Activated CD4-positive, alpha-beta T cell treated with anti-CD3 and anti-CD28 coated beads for 1 hour (primary cell): ENCODE results near the gene FAM90A26.
"Not testable (repeated sequence)": the region's sequence is repeated elsewhere in the genome, so short reads cannot be mapped to it uniquely, and the experiment has no call there.

Experiments used
- DNase-seq: peaks from one replicate; pipeline ENCODE4 v3.0.0-alpha.2; 2020

The FAM90A26 gene, protein sequence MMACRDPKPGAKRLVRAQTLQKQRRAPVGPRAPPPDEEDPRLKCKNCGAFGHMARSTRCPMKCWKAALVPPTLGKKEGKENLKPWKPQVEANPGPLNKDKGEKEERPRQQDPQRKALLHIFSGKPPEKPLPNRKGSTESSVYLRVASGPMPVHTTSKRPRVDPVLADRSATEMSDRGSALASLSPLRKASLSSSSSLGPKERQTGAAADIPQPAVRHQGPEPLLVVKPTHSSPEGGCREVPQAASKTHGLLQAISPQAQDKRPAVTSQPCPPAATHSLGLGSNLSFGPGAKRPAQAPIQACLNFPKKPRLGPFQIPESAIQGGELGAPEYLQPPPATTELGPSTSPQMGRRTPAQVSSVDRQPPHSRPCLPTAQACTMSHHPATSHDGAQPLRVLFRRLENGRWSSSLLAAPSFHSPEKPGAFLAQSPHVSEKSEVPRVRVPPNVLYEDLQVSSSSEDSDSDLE

DNA sequence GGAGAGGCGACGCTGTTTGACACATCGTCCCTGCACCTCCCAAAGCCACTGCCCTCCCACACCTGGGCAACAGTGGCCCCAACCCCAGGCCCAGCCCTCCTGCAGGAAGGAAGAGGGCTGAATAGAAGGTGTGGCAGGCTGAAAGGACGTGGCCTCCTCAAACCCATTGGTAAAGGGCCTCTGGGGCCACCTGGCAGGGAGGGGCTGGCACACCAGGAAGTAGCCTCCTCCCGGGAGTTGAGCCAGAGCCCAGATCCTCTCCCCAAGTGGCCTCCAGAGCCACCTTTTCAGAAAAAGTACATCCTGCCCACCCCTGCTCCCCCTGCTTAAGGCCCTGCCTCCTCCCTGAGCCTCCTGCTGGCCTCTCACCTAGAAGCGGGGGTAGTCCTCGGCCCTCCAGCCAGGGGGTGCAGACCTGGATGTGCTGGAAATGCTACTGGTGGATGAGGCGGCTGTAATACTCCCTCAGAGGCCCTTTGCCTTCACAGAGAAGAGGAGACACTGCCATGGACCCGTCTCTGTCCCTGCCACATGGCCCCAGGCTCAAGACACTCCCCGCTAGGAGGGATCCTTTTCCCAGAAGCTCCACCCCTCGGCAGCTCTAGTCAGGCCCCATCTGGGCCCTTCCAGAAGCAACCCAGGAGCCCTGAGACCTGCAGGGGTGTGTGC, at the start of gene FAM90A26:
Gene FAM90A26, plus strand, starts transcription at position 619 of the 669 bp plus-strand sequence. CDS start 2,764 bp downstream, outside the sequence.
- DNase-seq = not testable (repeated sequence)

- DNase-seq = not testable (repeated sequence)
Measured at GRCh38 chr4:9122711-9123110, 47.5 kb upstream of the FAM90A26 start.

- DNase-seq = peak; percentile 9
Measured at GRCh38 chr4:9123572-9124007, 46.6 kb upstream of the FAM90A26 start.

DNA sequence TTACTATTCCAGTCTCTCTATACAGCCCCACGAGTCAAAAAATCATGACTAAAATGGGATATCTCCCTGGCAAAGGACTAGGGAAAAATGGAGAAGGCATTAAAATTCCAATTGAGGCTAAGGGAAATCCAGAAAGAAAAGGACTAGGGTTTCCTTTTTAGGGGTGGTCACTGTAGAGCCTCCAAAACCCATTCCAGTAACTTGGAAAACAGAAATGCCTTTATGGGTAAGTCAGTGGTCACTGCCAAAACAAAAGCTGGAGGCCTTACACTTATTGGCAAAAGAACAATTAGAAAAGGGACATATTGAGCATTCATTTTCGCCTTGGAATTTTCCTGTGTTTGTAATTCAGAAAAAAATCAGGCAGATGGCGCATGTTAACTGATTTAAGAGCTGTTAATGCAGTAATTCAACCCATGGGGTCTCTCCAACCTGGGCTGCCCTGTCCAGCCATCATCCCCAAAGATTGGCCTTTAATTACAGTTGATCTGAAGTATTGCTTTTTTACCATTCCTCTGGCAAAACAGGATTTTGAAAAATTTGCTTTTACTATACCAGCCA, 44.5 kb upstream of the FAM90A26 start:
- DNase-seq = not testable (repeated sequence)

- not testable (repeated sequence) for DNase-seq
Measured at GRCh38 chr4:9131420-9131819, 38.8 kb upstream of the FAM90A26 start.

GRCh38 chr4:9132849-9133248, 37.4 kb upstream of the FAM90A26 start:
- not testable (repeated sequence) for DNase-seq

GRCh38 chr4:9134011-9134410, 36.2 kb upstream of the FAM90A26 start:
- not testable (repeated sequence) for DNase-seq

- not testable (repeated sequence) for DNase-seq
Measured at GRCh38 chr4:9134556-9134955, 35.7 kb upstream of the FAM90A26 start.

DNA sequence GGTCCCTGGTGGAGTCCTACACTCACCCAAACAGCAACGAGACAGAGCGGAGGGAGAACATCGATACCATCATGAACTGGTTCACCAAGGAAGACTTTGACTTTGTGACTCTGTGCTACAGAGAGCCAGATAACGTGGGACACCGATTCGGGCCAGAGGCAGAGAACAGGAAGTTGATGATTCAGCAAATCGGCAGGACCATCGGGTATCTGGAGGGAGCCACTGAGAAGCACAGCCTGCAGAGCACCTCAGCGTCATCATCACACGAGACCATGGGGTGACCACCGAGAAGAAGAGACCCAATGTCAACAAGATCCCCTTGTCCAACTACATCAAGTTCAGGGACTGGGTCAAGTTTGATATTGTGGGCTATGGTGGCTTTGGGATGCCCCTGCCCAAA, 29.2 kb upstream of the FAM90A26 start:
- not testable (repeated sequence) for DNase-seq

DNA sequence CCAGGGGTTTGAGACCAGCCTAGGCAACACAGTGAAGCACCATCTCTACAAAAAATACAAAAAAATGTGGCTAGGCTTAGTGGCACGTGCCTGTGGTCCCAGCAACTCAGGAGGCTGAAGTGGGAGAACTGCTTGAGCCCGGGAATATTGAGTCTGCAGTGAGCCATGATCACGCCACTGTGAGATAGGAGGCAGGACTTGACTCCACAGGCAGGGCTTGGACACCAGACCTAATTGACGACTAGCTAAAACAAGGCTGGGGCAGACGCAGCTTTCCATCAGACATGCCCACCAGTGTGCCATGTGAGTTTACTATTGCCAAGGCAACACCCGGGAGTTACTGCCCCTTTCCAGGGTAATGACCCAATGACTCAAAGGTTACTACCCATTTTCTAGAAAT, 27.4 kb upstream of the FAM90A26 start:
- DNase-seq = not testable (repeated sequence)

DNA sequence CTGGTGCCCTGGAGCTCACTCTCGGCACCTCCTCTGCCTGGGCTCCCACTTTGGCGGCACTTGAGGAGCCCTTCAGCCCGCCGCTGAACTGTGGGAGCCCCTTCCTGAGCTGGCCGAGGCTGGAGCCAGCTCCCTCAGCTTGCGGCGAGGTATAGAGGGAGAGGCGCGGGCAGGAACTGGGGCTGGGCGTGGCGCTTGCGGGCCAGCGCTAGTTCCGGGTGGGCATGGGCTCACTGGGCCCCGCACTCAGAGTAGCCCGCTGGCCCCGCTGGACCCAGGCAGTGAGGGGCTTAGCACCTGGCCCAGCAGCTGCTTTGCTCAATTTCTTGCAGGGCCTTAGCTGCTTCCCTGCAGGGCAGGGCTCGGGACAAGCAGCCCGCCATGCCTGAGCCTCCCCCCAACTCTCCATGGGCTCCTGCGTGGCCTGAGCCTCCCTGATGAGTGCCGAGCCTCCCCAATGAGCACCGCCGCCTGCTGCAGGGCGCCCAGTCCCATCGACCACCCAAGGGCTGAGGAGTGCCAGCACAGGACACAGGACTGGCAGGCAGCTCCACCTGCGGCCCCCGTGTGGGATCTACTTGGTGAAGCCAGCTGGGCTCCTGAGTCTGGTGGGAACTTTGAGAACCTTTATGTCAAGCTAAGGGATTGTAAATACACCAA, 26.7 kb upstream of the FAM90A26 start:
- DNase-seq = no peak

DNA sequence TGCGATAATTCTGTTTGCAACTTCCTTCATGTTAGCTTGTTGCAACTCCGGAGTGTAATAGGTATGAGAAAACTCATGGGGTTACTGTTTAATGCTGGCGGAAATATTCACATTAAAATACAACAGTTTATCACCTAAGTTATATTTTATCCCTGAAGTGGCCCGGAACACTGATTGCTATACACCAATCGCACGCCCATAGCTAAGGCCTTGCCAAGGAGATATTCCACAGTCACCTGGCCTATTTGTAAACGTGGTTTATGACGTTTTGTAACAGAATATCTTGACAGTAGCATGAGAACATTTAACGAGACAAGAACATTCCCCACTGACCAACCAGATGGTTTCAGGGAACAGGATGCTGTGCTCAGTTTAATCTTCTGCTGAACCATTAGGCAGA, 23.2 kb upstream of the FAM90A26 start:
- no peak for DNase-seq

DNA sequence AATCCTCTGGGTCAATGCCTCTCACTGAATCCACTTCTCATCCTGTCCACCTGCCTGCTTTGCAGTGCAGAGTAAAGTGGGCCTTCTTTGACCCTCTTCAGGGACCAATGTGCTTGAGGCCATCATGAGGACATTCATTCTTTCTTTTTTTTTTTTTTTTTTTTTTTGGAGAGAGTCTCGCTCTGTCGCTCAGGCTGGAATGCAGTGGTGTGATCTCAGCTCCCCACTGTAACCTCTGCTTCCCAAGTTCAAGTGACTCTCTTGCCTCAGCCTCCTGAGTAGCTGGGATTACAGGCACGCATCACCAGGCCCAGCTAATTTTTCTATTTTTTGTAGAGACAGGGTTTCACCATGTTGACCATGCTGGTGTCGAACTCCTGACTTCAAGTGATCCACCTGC, 22.8 kb upstream of the FAM90A26 start:
- not testable (repeated sequence) for DNase-seq

GRCh38 chr4:9148611-9149409, 21.4 kb upstream of the FAM90A26 start:
- not testable (repeated sequence) for DNase-seq

GRCh38 chr4:9151809-9152179, 18.4 kb upstream of the FAM90A26 start:
- not testable (repeated sequence) for DNase-seq

DNA sequence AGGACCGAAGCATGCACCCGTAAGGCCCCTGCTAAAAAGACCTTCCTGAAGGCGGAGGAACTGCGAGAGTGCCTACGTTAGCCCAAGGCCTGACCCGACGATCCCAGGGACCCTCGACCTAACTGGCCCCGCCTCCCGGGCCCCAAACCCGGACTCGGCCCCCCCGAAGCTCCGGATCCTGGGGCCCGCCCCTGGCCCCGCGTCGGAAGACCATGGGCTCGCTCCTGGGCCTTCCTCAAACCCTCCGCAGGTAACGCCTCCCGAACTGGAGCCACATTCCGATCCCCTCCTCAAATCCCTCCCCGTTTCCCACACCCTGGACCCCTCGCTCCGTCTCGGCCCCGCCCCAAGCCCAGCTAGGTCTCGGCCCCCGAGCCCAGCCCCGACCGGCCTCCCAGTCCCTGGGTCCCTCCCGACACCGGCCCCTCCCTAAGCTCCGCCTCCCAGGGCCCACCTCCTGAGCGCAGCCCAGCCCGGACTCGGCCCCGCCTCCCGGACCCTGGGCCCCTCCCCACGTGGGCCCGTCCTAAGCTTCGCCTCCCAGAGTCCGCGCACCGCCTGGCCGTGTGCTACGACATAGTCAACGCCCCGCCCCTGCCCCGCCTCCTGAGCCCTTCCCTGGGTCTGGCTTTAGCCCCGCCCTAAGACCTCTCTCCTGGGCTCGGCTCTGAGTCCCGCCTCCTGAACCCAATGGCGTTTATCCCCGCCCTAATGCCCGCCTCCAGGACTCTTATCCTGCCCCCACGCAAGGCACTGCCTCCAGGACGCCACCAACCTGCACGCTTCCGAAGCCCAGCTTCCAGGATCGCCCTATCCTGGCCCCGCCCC, 17.8 kb upstream of the FAM90A26 start:
- DNase-seq = peak; percentile 91

GRCh38 chr4:9153008-9153570, 17.1 kb upstream of the FAM90A26 start:
- DNase-seq = peak; percentile 92

GRCh38 chr4:9153571-9154157, 16.5 kb upstream of the FAM90A26 start:
- DNase-seq = not testable (repeated sequence)

GRCh38 chr4:9155101-9155886, 14.9 kb upstream of the FAM90A26 start:
- not testable (repeated sequence) for DNase-seq

GRCh38 chr4:9158392-9158791, 11.8 kb upstream of the FAM90A26 start:
- not testable (repeated sequence) for DNase-seq
